Neural progenitor cell (in vitro differentiated cells): ENCODE data around the gene DNASE2.

Source experiments
- EZH2 ChIP-seq: fragments of 200-600 bp; sonication (generic); IDR thresholded peaks from 2 replicates; pipeline ENCODE4 v1.6.1; 2017; ENCODE audit warnings: antibody characterized with exemption, mild to moderate bottlenecking, moderate library complexity
- EZH2phosphoT487 ChIP-seq: fragments of 200-600 bp; sonication (generic); IDR thresholded peaks from 2 replicates; pipeline ENCODE4 v1.6.1; 2017; ENCODE audit warnings: antibody characterized with exemption
- TF ChIP-seq, protein P1 (sequence below): fragments of 200-600 bp; sonication (generic); IDR thresholded peaks from 2 replicates; pipeline ENCODE4 v1.5.1; 2017; ENCODE audit warnings: antibody characterized with exemption, mild to moderate bottlenecking

DNA sequence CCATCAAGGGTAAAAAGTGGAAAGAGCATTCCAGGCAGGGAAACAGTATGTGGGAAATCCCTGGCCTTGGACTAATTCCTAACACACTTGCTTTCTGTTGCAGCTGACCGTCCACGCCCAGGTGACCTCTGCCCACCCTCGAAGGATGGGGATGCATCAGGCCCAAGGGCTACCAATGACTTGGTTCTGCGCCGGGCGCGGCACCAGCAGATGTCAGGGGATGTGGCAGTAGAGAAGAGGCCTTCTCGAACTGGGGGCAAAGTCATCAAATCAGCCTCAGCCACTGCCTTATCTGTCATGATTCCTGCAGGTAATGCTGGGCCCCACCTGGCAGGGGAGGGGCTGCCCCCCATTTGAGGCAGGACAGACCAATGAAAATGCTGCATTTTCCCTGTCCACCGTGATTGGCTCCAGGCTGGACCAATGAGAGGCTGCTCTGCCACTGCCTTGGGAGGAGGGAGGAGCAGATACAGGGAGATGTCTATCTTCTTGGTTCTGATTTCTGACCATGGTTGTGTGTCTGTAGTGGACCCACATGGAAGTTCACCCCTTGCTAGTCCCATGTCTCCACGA, 12.6 kb downstream of the DNASE2 start:
- TF ChIP-seq EZH2phosphoT487: no peak
- TF ChIP-seq, protein P1, sequence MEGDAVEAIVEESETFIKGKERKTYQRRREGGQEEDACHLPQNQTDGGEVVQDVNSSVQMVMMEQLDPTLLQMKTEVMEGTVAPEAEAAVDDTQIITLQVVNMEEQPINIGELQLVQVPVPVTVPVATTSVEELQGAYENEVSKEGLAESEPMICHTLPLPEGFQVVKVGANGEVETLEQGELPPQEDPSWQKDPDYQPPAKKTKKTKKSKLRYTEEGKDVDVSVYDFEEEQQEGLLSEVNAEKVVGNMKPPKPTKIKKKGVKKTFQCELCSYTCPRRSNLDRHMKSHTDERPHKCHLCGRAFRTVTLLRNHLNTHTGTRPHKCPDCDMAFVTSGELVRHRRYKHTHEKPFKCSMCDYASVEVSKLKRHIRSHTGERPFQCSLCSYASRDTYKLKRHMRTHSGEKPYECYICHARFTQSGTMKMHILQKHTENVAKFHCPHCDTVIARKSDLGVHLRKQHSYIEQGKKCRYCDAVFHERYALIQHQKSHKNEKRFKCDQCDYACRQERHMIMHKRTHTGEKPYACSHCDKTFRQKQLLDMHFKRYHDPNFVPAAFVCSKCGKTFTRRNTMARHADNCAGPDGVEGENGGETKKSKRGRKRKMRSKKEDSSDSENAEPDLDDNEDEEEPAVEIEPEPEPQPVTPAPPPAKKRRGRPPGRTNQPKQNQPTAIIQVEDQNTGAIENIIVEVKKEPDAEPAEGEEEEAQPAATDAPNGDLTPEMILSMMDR: no peak
- no peak for TF ChIP-seq EZH2
